NCI-H345 (cell line): Measurements from ENCODE around the gene GDF11.

Experiments used
- DNase-seq: peaks from one replicate; lab custom pipeline; 2025; lab: John Stamatoyannopoulos, UW

GDF11 gene

DNA sequence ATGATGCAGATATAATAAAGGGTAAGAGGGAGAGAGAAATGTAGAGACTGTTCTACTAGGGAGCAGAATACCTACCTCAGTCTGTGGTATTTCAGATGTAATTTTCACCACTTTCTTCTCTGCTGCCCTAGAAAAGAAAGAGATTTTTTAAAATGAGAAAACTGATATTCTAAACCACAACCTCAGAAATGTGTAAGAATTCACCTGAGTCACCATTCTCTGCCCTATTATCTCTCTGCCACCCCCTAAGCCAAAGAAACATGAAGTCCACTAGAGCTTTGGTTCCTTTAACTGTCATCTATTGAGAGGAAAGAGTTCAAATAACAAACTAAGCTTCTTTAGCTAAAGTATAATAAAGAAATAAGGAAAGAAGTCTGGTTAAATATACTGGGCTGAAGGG lies 53.0 kb downstream of the GDF11 start:
- no peak for DNase-seq

DNA sequence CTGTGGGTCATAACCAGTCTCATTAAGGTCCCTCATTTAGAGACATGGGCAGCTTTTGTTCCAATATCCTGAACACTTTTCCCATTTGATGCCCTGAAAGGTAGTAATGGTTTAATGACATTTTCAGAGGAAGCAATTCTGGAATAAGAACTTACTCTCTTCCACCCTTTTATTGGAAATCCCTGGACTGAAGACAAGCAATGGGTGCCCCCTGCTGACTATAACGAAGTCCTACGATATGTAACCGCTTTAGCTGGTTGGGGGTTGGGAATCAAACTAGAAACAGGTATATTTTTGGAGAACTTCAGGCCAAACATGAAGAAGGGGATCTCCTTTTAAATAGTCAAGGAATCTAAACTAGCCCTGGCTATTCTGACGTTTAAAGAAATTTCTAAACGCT lies 54.1 kb downstream of the GDF11 start:
- DNase-seq, result no peak

DNA sequence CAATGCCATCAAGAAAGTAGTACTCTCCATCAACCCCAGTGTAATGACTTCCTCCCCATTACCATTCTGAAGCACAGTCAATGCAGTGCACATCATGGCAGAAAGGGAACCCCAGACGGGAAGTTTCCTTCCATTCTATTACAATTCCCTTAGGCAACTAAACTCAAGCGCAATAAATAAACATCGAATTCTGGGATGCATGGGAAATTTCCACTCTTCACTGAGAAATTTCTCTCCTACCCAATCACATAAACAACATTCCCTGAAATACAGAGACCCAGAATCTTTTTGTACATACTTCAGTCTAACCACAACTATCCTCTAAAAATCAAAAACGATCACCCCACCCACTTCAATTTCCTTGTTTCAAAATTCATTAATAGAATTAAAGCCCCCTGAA lies 54.6 kb downstream of the GDF11 start:
- DNase-seq, result no peak
